Measurements from ENCODE around the gene GDF15.
"Not testable (repeated sequence)": the region's sequence is repeated elsewhere in the genome, so short reads cannot be mapped to it uniquely, and the experiment has no call there.

GDF15 gene

GRCh38 chr19:18392926-18393325, 7.0 kb downstream of the GDF15 start:
- DNase-seq, result no peak

DNA sequence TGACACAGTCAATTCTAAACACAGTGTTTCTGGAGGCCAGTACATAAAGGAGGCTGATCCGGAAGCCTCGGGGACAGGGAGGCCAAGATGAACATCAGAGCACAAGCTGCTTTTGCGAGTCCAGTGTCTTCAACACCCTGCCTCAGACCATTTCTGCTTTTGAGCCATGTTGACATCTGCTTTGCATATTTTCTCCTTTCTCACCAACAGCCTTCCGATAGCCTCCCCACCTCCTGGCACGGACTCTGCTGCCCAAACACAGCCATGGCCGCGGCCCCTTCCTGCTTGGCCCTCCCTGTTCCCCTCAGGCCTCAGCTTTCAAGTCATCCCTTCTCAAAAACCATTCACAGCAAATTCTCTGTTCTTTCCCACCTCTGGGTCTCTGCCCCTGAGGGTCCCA, 7.9 kb downstream of the GDF15 start:
- peak in 1 of 2 experiments; percentile 34 for DNase-seq

DNA sequence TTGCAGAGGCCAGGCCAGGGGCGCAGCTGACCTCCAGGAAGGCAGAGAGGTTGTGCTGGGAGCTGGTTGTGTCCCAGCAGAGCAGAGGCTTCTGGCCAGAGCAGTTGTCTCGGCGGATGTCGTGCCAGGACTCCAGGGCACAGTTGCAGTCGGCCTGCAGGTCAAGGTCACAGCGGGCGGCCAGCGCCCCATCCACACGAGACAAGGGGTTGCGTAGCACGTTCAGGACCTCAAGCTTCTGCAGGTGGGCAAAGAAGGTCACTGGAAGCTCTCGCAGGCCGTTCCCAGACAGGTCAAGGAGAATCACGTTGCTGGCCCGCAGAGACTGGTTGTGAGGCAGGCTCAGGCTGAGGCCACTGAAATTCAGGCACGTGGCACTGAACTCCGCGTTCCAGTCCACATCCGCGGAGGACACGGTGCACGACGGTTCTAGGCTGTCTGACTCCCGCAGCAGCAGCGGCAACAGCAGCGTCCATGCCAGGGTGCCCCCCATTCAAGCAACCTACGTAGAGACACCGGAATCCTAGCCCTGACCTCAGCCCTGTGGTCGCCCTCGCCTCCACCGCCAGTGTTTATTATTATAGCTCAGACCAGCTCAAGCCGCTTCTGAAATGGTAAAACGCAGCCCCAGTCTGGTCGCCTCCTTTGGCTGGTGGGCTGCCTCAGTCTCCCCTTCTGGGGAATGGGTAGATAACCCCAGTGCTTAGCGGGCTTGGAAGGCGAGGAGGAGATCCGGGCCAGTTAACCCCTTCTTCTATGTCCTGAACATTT, 10.7 kb downstream of the GDF15 start:
- DNase-seq, result no peak

DNA sequence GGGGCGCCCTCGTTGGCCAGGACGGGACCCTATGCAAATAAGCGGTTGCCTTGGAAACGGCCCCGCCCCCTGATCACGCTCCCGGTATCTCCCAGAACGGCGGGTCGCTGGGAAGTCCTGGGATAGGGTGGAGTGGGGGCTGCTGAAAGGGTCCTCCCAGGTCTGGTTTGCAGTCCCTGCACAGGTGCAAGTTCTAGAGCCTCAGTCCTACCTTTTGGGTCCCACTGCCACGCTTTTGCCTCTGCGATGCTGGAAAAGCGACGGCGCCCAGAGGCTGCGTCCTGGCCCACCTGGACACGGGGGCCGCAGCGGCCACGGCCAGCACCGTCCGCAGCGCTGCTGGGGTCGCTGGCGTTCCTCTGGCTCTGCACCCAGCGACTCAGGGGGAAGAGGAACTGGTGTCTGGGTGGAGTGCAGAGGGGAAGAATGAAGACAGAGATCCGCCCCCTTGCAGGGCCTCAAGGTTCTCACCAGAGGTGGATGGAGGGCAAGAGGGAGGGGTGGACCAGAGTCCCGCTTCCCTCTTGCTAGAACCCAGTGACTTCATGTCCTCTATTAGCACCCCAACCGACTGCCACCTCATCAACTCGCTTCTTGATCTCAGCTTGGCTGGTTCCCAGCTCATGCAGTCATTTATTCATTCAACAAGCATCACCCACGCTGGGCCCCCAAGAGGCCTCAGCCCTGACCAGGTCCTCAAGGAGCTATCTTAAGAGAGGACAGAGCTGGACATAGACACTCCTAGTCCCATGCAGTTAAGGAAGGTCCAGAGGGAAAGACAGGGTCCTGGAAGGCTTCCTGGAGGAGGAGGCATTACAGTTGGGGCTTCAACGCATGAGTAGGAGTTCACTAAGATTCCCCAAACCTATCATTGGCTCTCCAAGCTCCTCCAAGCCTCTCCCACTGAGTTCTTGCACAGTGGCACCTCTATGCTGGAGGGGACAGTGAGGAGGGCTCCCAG, 11.6 kb downstream of the GDF15 start, which contains the start of gene LRRC25:
Gene LRRC25 (minus strand): TSS at position 381 of the 961 bp plus-strand sequence. CDS start 659 bp downstream, outside the sequence.
- peak in 1 of 2 experiments; percentile 43 for DNase-seq

DNA sequence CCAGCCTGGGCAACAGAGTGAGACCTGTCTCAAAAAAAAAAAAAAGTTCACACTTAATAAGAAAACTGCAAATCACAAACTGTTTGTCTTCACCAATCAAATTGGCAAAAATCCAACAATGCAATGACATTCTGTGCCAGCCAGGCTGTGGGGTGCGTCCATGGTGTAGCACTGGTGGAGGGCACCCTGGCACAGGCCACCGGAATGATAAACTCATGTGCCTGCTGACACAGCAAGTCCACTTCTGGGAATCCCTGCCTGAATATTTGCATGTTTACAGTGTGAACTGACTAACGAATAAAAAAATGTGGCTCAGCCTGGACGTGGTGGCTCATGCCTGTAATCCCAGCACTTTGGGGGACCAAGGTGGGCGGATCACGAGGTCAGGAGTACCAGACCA, 13.1 kb downstream of the GDF15 start:
- DNase-seq, result peak in 1 of 2 experiments; percentile 46

- peak in 1 of 2 experiments; percentile 15 for DNase-seq
These were observed 15.7 kb downstream of the GDF15 start for GRCh38 chr19:18401580-18402112.

GRCh38 chr19:18402455-18403248, 16.7 kb downstream of the GDF15 start:
- not testable (repeated sequence) for DNase-seq

DNA sequence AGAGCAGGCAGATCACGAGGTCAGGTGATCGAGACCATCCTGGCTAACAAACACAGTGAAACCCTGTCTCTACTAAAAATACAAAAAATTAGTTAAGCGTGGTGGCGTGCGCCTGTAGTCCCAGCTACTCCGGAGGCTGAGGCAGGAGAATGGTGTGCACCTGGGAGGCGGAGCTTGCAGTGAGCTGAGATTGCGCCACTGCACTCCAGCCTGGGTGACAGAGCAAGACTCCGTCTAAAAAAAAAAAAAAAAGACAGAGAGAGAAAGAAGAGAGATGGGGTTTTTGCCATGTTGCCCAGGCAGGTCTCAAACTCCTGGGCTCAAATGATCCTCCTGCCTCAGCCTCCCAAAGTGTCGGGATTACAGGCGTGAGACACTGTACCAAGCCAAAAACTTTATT, 19.8 kb downstream of the GDF15 start:
- DNase-seq, result not testable (repeated sequence)

DNA sequence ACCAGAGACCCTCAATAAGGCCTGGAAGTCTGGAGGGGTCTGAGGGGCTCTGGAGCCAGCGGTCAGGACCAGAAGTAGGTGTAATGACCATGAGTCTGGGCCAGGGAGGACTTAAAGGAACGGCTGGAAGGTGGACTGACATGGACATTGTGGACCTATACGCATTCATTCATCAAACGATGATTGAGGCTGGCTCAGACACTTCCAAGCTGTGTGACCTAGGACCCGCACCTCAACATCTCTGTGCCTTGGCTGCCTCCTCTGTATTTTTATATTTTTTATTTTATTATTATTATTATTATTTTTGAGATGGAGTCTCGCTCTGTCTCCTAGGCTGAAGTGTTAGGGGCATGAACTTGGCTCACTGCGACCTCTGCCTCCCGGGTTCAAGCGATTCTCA, 20.8 kb downstream of the GDF15 start:
- no peak for DNase-seq

DNA sequence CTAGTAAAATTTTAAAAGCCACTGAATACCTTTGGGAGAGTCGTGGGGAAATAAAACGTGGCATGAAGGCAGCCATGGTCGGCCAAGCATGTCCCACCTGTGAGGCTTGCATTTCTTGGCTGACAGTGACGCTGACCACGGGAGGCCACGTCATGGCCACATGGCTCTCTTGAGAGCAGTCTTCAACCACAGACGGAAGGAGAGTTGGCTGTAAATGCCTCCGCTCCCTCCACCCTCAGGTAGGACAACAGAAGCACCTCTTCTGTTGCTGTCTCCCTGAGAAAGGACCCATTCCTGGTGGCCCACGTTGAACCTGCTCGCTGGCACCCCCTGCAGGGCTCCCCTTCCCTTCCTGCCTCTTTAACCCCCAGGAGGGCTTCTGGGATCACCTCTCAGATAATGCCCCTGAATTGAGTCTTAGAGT, 22.1 kb downstream of the GDF15 start:
- DNase-seq, result peak in 1 of 2 experiments; percentile 39

GRCh38 chr19:18412610-18413239, 26.8 kb downstream of the GDF15 start:
- no peak for DNase-seq

DNA sequence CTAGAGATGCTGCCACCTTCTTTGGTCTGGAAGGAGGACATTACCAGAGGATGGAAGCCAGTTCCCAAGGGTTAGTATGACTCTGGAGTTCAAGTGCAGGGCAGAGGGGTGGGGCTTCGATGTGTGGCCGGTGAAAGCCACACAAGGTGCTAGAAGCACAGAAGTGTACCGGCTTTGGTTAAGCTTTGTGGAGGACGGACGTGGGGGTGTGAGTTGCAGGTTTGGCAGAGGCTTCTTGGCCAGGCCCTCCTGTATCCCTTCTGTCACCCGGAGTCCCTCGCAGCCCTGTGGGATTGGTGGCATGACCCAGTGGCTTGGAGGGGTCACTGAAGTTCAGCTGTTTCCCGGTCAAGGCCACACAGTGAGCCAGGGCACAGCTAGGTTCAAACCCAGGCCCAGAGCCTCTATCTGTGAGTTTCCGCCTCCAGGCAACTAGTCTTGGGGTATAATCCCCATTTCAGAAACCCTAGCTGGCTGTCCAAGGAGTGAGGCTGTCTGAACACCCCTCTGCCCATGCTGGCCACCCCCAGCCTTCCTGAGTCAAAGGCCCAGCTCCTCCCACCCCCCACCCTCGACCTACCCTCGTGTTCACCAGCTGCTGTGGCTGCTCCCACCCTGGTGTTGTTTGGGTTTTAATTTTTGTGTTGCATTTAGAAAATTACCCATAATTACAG, 28.7 kb downstream of the GDF15 start:
- DNase-seq, result no peak

GRCh38 chr19:18415178-18415867, 29.4 kb downstream of the GDF15 start:
- no peak for DNase-seq

GRCh38 chr19:18416778-18417249, 30.9 kb downstream of the GDF15 start:
- peak in 1 of 2 experiments; percentile 68 for DNase-seq

DNA sequence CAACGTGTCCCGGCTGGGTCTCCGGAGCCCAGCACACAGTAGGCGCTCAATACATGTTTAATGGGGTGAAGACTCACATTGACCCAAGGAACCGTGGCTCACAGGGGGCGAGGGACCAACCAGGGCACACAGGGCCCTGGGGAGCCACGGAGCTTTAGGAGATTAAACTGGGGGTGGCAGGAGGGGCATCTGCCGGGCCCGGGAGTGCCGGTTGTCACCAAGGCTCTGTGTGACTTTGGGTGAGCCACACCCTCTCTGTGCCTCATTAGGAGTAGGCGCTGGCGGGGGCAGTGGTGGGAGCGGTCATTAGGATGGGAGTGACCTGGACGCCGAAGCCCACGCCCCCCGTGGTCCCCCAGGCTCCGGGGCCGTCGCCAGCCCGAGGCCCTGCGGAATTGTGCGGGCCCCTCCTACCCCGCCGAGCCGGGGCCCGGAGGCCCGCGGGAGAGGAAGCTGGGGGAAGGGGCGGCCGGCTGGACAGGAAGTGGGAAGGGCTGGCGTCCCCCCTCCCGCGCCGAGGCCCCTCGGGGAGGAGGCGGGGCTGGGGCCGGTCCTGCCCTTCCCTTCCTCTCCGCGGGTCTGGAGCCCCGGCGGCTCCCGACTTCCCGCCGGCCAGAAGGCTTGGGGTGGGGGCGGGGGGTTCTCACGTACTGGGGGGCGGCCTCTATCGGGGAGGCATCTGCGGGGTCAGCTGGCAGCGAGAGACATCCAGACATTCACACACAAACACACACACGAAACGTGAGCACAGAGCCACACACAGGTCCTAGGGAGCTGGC, 31.5 kb downstream of the GDF15 start:
- peak in 1 of 2 experiments; percentile 37 for DNase-seq

DNA sequence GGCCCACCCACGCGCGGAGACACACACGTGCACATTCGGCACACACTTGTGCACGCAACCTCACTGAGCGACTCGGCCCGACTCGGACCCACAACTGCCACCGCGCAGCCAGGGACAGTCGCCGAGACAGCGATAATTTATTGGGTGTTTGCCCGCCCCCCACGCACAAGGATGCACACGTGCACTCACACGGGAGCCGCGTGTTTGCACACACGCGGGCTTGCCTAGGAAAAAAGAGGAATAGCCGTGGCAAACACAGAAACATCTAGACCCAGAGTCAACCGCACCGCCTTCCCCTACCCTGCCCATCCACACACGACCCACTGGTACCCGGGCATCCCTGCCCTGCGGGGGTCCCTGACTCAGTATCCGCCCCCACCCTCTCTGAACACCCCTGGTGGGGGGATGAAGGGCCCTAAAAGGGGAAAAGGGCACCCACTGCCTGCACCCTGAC, 32.1 kb downstream of the GDF15 start:
- DNase-seq, result no peak

DNA sequence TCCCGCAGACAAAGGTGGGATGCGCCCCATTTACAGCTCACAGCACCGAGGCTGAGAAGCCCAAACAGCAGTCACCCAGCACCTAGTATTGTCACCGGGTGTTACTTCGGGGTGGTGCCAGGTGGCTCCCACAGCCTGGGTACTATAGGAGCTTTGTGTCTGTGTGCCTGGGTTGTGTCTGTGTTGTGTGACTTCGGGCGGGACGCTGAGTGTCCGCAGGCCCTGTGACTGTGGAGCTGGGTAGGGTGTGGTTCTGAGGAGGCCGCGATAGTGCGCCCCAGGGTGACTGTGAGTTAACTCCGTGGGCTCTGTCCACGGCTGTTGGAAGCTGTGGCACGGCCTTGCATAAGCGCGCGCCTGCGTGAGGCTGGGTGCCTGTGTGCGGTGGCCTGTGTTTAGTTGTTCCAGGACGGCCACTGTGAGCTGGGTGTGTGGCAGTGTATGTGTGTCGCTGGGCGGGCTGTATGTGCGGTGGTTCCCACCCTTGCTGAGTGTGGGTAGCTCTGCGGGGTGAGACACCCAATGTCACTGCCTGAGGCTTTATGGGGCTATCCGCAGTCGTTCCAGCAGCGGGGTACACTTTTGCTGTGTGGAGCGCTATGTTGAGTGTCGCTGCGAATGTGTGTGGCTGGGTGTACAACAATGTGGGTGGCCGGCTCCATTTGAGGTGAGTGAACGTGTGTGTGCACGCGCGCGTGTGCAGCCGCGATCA, 32.7 kb downstream of the GDF15 start:
- DNase-seq, result no peak

DNA sequence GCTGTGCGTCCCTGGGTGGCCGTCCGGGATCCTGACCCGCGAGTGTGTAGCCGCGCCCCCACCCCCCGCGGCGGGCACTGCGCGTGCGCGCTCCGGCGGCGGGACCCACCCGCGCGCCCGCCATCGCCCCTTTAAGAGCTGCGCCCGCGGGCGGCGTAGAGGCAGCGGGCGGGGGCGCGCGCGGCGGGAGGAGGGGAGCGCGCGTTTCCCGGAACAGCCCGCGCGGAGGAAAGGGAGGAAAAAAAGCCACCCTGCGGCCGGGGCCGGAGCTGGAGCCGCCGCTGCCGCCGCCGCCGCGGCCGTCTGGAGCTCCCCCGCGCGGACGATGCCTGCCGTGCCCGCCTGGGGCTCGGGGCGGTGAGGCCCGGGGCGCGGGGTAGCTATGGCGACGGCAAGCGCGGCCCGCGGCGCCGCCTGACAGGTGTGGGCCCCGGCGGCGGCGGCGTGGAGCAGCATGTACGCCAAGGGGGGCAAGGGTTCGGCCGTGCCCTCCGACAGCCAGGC, 33.3 kb downstream of the GDF15 start, which contains the start of gene SSBP4:
Gene SSBP4 (plus strand): TSS at position 204 of the 504 bp plus-strand sequence. CDS start 251 bp downstream, at position 455.
- DNase-seq, result peak in 1 of 2 experiments; percentile 84

Measured in NCI-H526 (cell line).